Measurements from ENCODE around the gene ABCA1.
"Not testable (repeated sequence)": the region's sequence is repeated elsewhere in the genome, so short reads cannot be mapped to it uniquely, and the experiment has no call there.

ABCA1 gene

GRCh38 chr9:104948277-104948676, 20.3 kb upstream of the ABCA1 start:
- no peak for DNase-seq

- DNase-seq, result no peak
These were observed 16.9 kb upstream of the ABCA1 start for GRCh38 chr9:104944871-104945270.

- DNase-seq, result no peak
These were observed 16.4 kb upstream of the ABCA1 start for GRCh38 chr9:104944356-104944755.

- DNase-seq, result no peak
These were observed 13.6 kb upstream of the ABCA1 start for GRCh38 chr9:104941597-104941996.

GRCh38 chr9:104936291-104936690, 8.3 kb upstream of the ABCA1 start:
- DNase-seq, result no peak

GRCh38 chr9:104935501-104935810, 7.5 kb upstream of the ABCA1 start:
- DNase-seq, result not testable (repeated sequence)

GRCh38 chr9:104934691-104935500, 6.9 kb upstream of the ABCA1 start:
- no peak for DNase-seq

GRCh38 chr9:104933091-104933490, 5.1 kb upstream of the ABCA1 start:
- DNase-seq, result not testable (repeated sequence)

GRCh38 chr9:104931256-104931655, 3.3 kb upstream of the ABCA1 start:
- no peak for DNase-seq

GRCh38 chr9:104927216-104927911, 591 bp downstream of the ABCA1 start:
- no peak for DNase-seq

GRCh38 chr9:104923740-104924139, 4.2 kb downstream of the ABCA1 start:
- DNase-seq, result no peak

- DNase-seq, result no peak
These were observed 4.7 kb downstream of the ABCA1 start for GRCh38 chr9:104923289-104923688.

GRCh38 chr9:104922748-104923147, 5.2 kb downstream of the ABCA1 start:
- not testable (repeated sequence) for DNase-seq

- DNase-seq, result no peak
These were observed 6.8 kb downstream of the ABCA1 start for GRCh38 chr9:104921067-104921741.

- DNase-seq, result no peak
These were observed 12.2 kb downstream of the ABCA1 start for GRCh38 chr9:104915753-104916152.

GRCh38 chr9:104915049-104915448, 12.9 kb downstream of the ABCA1 start:
- no peak for DNase-seq

GRCh38 chr9:104914466-104914865, 13.5 kb downstream of the ABCA1 start:
- no peak for DNase-seq

GRCh38 chr9:104912606-104913005, 15.3 kb downstream of the ABCA1 start:
- no peak for DNase-seq

- no peak for DNase-seq
These were observed 16.8 kb downstream of the ABCA1 start for GRCh38 chr9:104911032-104911607.

GRCh38 chr9:104907278-104907951, 20.5 kb downstream of the ABCA1 start:
- DNase-seq, result no peak

GRCh38 chr9:104906441-104907277, 21.3 kb downstream of the ABCA1 start:
- no peak for DNase-seq

GRCh38 chr9:104905931-104906330, 22.0 kb downstream of the ABCA1 start:
- DNase-seq, result no peak

Data from effector CD4-positive, alpha-beta T cell (primary cell).